Mesendoderm (in vitro differentiated cells): ENCODE measurements around the gene TMIE.

ENCODE experiments used
- DNase-seq: peaks from one replicate; pipeline ENCODE4 v3.0.0; 2013
- H2AK5ac ChIP-seq: 2 replicates; pipeline ENCODE4 v1.6.1; 2013; ENCODE audit warnings: low read length, inconsistent platforms
- H2BK120ac ChIP-seq: 2 replicates; pipeline ENCODE4 v1.6.1; 2013; ENCODE audit warnings: low read depth, mild to moderate bottlenecking, low read length, moderate library complexity, mixed read lengths
- H2BK15ac ChIP-seq: replicated peaks from 2 replicates; pipeline ENCODE4 v1.6.1; 2013; ENCODE audit warnings: low read depth, mild to moderate bottlenecking, moderate library complexity
- H2BK5ac ChIP-seq: 2 replicates; pipeline ENCODE4 v1.6.1; 2013; ENCODE audit warnings: low read length, inconsistent platforms
- H3K18ac ChIP-seq: 2 replicates; pipeline ENCODE4 v1.6.1; 2013; ENCODE audit warnings: mild to moderate bottlenecking, low read length, mixed read lengths
- H3K23ac ChIP-seq: one replicate; pipeline ENCODE4 v1.6.1; 2013; ENCODE audit warnings: low read length
- H3K27ac ChIP-seq: 2 replicates; pipeline ENCODE4 v1.5.1; 2013; ENCODE audit warnings: low read depth, mild to moderate bottlenecking, inconsistent platforms, low read length, moderate library complexity
- H3K27me3 ChIP-seq: 2 replicates; pipeline ENCODE4 v1.6.1; 2013; ENCODE audit warnings: low read length, control low read depth, mild to moderate bottlenecking, inconsistent platforms; ENCODE audit not compliant: insufficient read depth, poor library complexity
- H3K36me3 ChIP-seq: 2 replicates; pipeline ENCODE4 v1.6.1; 2013; ENCODE audit warnings: low read length, inconsistent platforms; ENCODE audit not compliant: control insufficient read depth, insufficient read depth
- H3K4ac ChIP-seq: one replicate; pipeline ENCODE4 v1.6.1; 2013; ENCODE audit warnings: low read depth, mild to moderate bottlenecking, low read length, moderate library complexity
- H3K4me1 ChIP-seq: 2 replicates; pipeline ENCODE4 v1.6.1; 2013; ENCODE audit warnings: low read depth, low read length, inconsistent platforms; ENCODE audit not compliant: control insufficient read depth
- H3K4me2 ChIP-seq: 2 replicates; pipeline ENCODE4 v1.6.1; 2013; ENCODE audit warnings: low read length
- H3K4me3 ChIP-seq: 2 replicates; pipeline ENCODE4 v1.5.1; 2013; ENCODE audit warnings: mild to moderate bottlenecking, low read length
- H3K56ac ChIP-seq: one replicate; pipeline ENCODE4 v1.6.1; 2013; ENCODE audit warnings: low read length
- H3K79me1 ChIP-seq: 2 replicates; pipeline ENCODE4 v1.6.1; 2013; ENCODE audit warnings: low read length, inconsistent platforms
- H3K79me2 ChIP-seq: 2 replicates; pipeline ENCODE4 v1.6.1; 2013; ENCODE audit warnings: mild to moderate bottlenecking, low read length; ENCODE audit not compliant: control insufficient read depth, insufficient read depth
- H3K9ac ChIP-seq: 2 replicates; pipeline ENCODE4 v1.6.1; 2013; ENCODE audit warnings: low read length, inconsistent platforms
- H4K5ac ChIP-seq: one replicate; pipeline ENCODE4 v1.6.1; 2013; ENCODE audit warnings: low read length
- H4K8ac ChIP-seq: one replicate; pipeline ENCODE4 v1.6.1; 2013; ENCODE audit warnings: low read depth, mild to moderate bottlenecking, control low read depth, low read length, moderate library complexity
- WGBS: extraction: QIAGEN DNeasy Blood & Tissue Kit; methylation state at CpG from one replicate; pipeline ENCODE4 v1.1.7; 2013; ENCODE audit warnings: low lambda C conversion rate, missing lambda C conversion rate; ENCODE audit not compliant: insufficient coverage; ENCODE audit errors: extremely low coverage; 5-methylcytosine and 5-hydroxymethylcytosine counted together

The TMIE gene

GRCh38 chr3:46710229-46710628 lies 9.0 kb downstream of the TMIE start:
- Histone ChIP-seq H2BK5ac (no peak overlapping the region), H3K79me1 (no peaks in the 10 kb centered on the region), H2AK5ac (no peak overlapping the region), H3K4ac (no peak overlapping the region), H2BK15ac (no peak overlapping the region), H3K36me3 (no peaks in the 10 kb centered on the region), H3K79me2 (no peaks in the 10 kb centered on the region), H3K27me3 (no peaks in the 10 kb centered on the region), H3K4me1 (peaks cover 1% of the 10 kb centered on the region), H3K4me3 (no peak overlapping the region), H3K4me2 (no peak overlapping the region), H4K5ac (no peak overlapping the region), H4K8ac (no peak overlapping the region), H2BK120ac (no peak overlapping the region), H3K56ac (no peak overlapping the region), H3K18ac (no peak overlapping the region), H3K23ac (no peak overlapping the region), H3K9ac (no peak overlapping the region), H3K27ac (no peak overlapping the region)
- no peak for DNase-seq
- WGBS, result no CpG with 5 or more reads among the region's 7 CpGs

GRCh38 chr3:46710671-46711295 lies 9.6 kb downstream of the TMIE start:
- Histone ChIP-seq H3K36me3 (no peaks in the 10 kb centered on the region), H3K27ac (no peak overlapping the region), H3K79me1 (no peaks in the 10 kb centered on the region), H4K8ac (no peak overlapping the region), H3K18ac (no peak overlapping the region), H2BK15ac (no peak overlapping the region), H3K4me1 (peaks cover 1% of the 10 kb centered on the region), H3K4me3 (no peak overlapping the region), H3K4me2 (no peak overlapping the region), H3K4ac (no peak overlapping the region), H2AK5ac (no peak overlapping the region), H3K79me2 (no peaks in the 10 kb centered on the region), H2BK5ac (no peak overlapping the region), H3K23ac (no peak overlapping the region), H3K56ac (no peak overlapping the region), H3K27me3 (no peaks in the 10 kb centered on the region), H2BK120ac (no peak overlapping the region), H3K9ac (no peak overlapping the region), H4K5ac (no peak overlapping the region)
- DNase-seq, result no peak
- no CpG with 5 or more reads among the region's 6 CpGs for WGBS

GRCh38 chr3:46711305-46711704 lies 10.1 kb downstream of the TMIE start:
- no peak overlapping the region for H3K27ac ChIP-seq
- no peaks in the 10 kb centered on the region for H3K79me1 ChIP-seq
- no peak overlapping the region for H4K5ac ChIP-seq
- no CpG with 5 or more reads among the region's 2 CpGs for WGBS
- no peak overlapping the region for H3K23ac ChIP-seq
- H3K4me2 ChIP-seq, result no peak overlapping the region
- no peak for DNase-seq
- H3K36me3 ChIP-seq, result no peaks in the 10 kb centered on the region
- H3K79me2 ChIP-seq, result no peaks in the 10 kb centered on the region
- no peak overlapping the region for H3K56ac ChIP-seq
- H3K4me3 ChIP-seq, result no peak overlapping the region
- no peak overlapping the region for H2BK15ac ChIP-seq
- H2AK5ac ChIP-seq, result no peak overlapping the region
- H2BK5ac ChIP-seq, result no peak overlapping the region
- H3K18ac ChIP-seq, result no peak overlapping the region
- no peak overlapping the region for H4K8ac ChIP-seq
- no peaks in the 10 kb centered on the region for H3K27me3 ChIP-seq
- peaks cover 1% of the 10 kb centered on the region for H3K4me1 ChIP-seq
- no peak overlapping the region for H3K4ac ChIP-seq
- no peak overlapping the region for H3K9ac ChIP-seq
- no peak overlapping the region for H2BK120ac ChIP-seq

GRCh38 chr3:46711760-46712159 lies 10.6 kb downstream of the TMIE start:
- no peaks in the 10 kb centered on the region for H3K79me1 ChIP-seq
- H2AK5ac ChIP-seq, result no peak overlapping the region
- H3K79me2 ChIP-seq, result no peaks in the 10 kb centered on the region
- no peaks in the 10 kb centered on the region for H3K36me3 ChIP-seq
- no peak overlapping the region for H2BK15ac ChIP-seq
- H3K9ac ChIP-seq, result no peak overlapping the region
- H2BK120ac ChIP-seq, result no peak overlapping the region
- no peak overlapping the region for H3K4me2 ChIP-seq
- no peak overlapping the region for H2BK5ac ChIP-seq
- no peaks in the 10 kb centered on the region for H3K4me1 ChIP-seq
- no peak for DNase-seq
- no peak overlapping the region for H3K23ac ChIP-seq
- H3K4ac ChIP-seq, result no peak overlapping the region
- H3K27ac ChIP-seq, result no peak overlapping the region
- H3K56ac ChIP-seq, result no peak overlapping the region
- no peak overlapping the region for H3K4me3 ChIP-seq
- no peak overlapping the region for H4K5ac ChIP-seq
- H3K27me3 ChIP-seq, result no peaks in the 10 kb centered on the region
- no CpG with 5 or more reads among the region's 7 CpGs for WGBS
- no peak overlapping the region for H4K8ac ChIP-seq
- no peak overlapping the region for H3K18ac ChIP-seq

- H2AK5ac ChIP-seq, result no peak overlapping the region
- no peak overlapping the region for H3K18ac ChIP-seq
- no peak overlapping the region for H4K5ac ChIP-seq
- no peak overlapping the region for H2BK120ac ChIP-seq
- H3K27ac ChIP-seq, result no peak overlapping the region
- no peak overlapping the region for H3K56ac ChIP-seq
- WGBS, result no CpG with 5 or more reads among the region's 13 CpGs
- no peak overlapping the region for H2BK5ac ChIP-seq
- no peaks in the 10 kb centered on the region for H3K4me1 ChIP-seq
- no peak overlapping the region for H3K4me3 ChIP-seq
- H4K8ac ChIP-seq, result no peak overlapping the region
- H3K23ac ChIP-seq, result no peak overlapping the region
- H3K79me2 ChIP-seq, result no peaks in the 10 kb centered on the region
- no peaks in the 10 kb centered on the region for H3K79me1 ChIP-seq
- H3K36me3 ChIP-seq, result no peaks in the 10 kb centered on the region
- no peak overlapping the region for H3K4me2 ChIP-seq
- no peaks in the 10 kb centered on the region for H3K27me3 ChIP-seq
- no peak overlapping the region for H2BK15ac ChIP-seq
- no peak overlapping the region for H3K9ac ChIP-seq
- DNase-seq, result no peak
- H3K4ac ChIP-seq, result no peak overlapping the region
Observed at GRCh38 chr3:46712191-46713049, 11.2 kb downstream of the TMIE start.
